HFF-Myc (cell line): ENCODE results near the gene NAA10.

ENCODE experiments used
- DNase-seq: peaks from one replicate; pipeline ENCODE4 v3.0.0-alpha.2; 2011; ENCODE audit warnings: low read depth; ENCODE audit errors: extremely low read depth
- H3K4me3 ChIP-seq: replicated peaks from 2 replicates; pipeline ENCODE4 v1.5.1; 2011; ENCODE audit warnings: low read depth, mild to moderate bottlenecking, control low read depth, low read length
- TF ChIP-seq, protein P1 (sequence below): IDR thresholded peaks from 2 replicates; pipeline ENCODE4 v1.5.1; 2012; ENCODE audit warnings: mild to moderate bottlenecking, low read depth, low read length, control low read depth; ENCODE audit errors: missing control alignments

Gene NAA10

DNA sequence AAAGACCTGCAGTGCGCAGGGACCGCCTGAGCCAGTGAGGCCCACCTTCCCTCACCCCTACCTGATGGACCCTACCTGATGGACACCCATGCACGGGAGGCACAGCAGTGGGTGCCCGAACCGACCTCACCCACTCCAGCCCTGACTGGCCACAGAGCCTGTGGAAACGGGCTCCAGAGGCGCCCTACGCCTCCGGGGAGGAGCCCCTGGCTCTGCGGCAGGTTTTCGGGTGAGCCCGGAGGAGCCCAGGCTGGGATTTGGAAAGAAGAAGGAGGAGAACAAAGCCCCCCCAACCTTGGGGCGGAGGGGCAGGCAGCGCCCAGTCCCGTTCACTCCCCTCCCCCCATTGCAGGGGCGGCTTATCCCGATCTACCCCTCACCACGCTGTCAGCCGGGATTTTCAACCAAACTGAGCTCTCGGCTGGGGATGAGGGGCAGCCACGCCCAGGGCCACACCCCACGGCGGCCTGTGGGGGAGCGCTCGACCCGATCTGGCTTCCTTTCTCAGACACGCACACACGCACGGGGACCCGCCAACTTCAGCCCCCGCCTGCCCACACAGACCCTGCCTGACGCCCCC lies 49.5 kb downstream of the NAA10 start:
- no peak overlapping the region for H3K4me3 ChIP-seq
- DNase-seq = no peak
- TF ChIP-seq, protein P1, sequence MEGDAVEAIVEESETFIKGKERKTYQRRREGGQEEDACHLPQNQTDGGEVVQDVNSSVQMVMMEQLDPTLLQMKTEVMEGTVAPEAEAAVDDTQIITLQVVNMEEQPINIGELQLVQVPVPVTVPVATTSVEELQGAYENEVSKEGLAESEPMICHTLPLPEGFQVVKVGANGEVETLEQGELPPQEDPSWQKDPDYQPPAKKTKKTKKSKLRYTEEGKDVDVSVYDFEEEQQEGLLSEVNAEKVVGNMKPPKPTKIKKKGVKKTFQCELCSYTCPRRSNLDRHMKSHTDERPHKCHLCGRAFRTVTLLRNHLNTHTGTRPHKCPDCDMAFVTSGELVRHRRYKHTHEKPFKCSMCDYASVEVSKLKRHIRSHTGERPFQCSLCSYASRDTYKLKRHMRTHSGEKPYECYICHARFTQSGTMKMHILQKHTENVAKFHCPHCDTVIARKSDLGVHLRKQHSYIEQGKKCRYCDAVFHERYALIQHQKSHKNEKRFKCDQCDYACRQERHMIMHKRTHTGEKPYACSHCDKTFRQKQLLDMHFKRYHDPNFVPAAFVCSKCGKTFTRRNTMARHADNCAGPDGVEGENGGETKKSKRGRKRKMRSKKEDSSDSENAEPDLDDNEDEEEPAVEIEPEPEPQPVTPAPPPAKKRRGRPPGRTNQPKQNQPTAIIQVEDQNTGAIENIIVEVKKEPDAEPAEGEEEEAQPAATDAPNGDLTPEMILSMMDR = no peak

DNA sequence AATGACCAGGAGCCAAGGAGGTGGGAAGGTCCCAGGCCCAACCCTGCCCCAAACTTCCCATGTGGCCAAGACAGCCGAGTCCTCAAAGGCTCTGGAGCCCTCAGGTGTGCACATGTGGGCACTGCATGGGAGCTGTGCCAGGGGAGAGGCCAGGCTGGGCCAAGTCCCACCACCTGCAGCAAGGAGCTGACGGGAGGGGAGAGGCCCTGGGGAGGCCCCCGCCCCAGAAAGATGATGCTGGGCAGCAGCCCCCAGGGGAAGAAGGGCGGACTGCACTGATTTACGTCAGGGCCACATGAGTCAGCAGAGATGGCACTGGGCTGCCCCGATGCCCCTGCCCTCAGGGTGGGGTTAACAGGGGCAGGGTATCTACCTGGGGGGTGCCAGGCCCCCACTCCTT lies 50.2 kb downstream of the NAA10 start:
- DNase-seq = no peak
- TF ChIP-seq, protein P1 = no peak
- H3K4me3 ChIP-seq = no peak overlapping the region

DNA sequence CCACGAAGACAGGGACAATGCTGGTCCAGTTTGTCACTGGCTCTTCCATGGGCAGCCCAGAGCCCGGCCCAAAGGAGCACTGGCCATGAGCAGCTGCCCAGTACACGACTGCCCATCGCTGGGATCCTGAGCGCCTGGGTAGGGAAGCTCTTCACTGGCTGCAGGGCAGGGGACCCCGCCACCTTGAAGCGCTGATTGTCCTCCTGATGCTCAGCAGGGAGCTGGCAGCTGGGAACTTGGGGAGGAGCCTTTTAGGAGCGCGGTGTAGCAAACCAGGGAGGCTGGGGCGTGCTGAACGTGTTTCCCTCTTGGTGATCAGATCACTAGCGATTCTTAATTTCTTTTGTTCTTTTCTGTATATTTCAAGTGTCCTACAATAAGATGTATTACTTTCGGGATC lies 50.7 kb downstream of the NAA10 start:
- TF ChIP-seq, protein P1 = no peak
- no peak overlapping the region for H3K4me3 ChIP-seq
- DNase-seq = no peak

DNA sequence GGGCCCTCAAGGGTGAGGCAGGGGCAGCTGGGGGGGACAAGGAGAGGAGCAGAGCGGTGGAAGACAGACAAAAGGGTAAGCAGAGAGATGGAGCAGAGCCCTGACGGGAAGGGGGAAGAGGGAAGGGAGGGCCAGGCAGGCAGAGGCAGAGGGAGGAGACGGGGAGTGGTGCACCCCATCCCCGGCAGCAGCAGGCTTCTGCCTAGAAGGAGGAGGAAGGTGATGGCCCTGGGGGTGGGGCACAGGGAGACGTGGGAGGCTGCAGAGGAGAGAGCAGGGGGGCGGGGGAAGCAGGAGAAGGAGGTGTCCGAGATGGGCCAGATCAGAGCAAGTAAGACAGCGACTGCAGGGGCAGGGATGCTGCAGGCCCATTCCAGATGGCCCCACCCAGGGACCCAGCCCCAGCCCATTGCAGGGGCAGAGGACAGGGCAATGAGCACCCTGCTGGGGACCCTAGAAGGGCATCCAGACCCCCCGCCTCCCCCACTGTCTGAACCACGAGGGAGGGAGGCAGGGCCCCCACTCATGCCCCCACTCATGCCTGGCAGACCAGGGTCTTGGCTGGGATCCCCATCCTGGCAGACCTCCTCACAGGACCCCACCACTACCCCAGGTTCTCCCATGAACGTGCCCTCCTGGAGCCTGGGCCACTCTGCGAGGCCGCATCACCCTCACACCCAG lies 51.5 kb downstream of the NAA10 start:
- TF ChIP-seq, protein P1 = no peak
- H3K4me3 ChIP-seq = no peak overlapping the region
- DNase-seq = no peak

DNA sequence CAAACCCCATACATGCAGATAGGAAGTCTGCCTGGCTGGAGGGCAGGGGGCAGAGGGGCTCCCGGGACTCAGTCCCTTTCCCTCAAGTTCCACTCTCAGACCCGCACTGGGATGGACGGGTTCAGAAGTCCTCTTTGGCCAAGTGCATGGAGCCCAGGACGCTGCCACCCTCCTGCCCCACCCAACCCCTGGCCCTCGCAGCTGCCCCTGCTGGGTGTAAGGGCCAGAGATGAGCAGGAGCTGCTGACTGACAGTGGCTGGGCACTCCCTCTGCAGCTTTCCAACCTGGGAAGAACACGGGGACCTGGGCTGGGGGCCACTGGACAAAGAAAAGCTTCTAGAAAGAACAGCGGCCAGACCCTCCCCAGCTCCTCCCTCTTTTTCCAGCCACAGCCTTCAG lies 52.3 kb downstream of the NAA10 start:
- DNase-seq = no peak
- no peak overlapping the region for H3K4me3 ChIP-seq
- TF ChIP-seq, protein P1 = no peak

DNA sequence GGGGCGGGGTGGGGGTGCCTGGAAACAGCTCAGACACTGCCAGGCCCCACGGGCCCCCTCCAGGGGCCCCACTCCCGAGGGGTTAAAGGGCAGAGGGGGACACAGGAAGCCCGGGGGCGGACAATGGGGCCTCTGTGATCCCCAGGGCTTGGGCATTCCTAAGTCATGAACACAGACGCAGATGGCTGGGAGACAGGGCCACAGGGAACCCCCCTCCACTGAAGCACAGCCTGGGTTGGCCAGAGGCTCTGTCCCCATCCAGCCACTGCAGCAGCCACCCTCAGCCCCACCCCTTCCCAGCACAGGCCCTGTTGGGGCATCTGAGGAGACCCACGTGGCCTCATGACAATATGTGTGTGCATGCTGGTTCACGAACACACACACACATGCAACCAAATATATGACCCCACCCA lies 52.7 kb downstream of the NAA10 start:
- DNase-seq = no peak
- TF ChIP-seq, protein P1 = no peak
- H3K4me3 ChIP-seq = no peak overlapping the region
